Liver (tissue), 3 donors: ENCODE measurements around the gene PPP4R2.

ENCODE experiments used
- JUND ChIP-seq, 2 donors: IDR thresholded peaks; 2 replicates each; pipeline ENCODE4 v1.6.1; 2016; ENCODE audit warnings: antibody characterized with exemption in 2 of 2
- NR2F2 ChIP-seq: IDR thresholded peaks from 2 replicates; pipeline ENCODE4 v1.6.1; 2016; ENCODE audit warnings: antibody characterized with exemption
- RAD21 ChIP-seq, 2 donors: IDR thresholded peaks; 2 replicates each; pipeline ENCODE4 v1.6.1; 2016; ENCODE audit warnings: antibody characterized with exemption in 2 of 2, mild to moderate bottlenecking in 2 of 2
- TF ChIP-seq, protein P1 (sequence below): fragments of 150-350 bp; IDR thresholded peaks from 2 replicates; pipeline ENCODE4 v1.5.1; 2017; ENCODE audit warnings: improper control_type of control experiment, low read depth, low read length; ENCODE audit not compliant: missing input control
- TF ChIP-seq, protein P2 (sequence below): IDR thresholded peaks from 2 replicates; pipeline ENCODE4 v1.6.1; 2016; ENCODE audit warnings: antibody characterized with exemption
- donor health status: healthy.
- donor health status: healthy.

DNA sequence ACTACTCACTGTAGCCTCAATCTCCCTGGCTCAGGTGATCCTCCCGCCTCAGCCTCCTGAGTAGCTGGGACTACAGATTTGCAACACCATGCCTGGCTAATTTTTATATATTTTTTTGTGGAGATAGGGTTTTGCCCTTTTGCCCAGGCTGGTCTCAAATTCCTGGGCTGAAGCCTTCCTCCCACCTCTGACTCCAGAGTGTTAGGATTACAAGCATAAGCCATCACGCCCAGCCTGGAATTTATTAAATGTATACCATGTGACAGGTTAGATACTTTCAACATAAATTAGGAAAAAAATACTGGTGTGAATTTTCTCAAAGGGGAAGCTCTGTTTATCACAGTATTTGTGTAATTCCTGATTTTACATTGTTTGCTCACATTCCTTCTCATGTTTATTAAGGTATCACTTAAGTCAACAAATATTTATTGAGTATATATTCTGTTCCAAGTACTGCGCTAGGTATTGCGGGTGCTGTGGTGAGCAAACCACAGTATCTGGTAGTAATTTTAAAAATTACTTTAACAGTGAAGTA is 24.8 kb downstream of the PPP4R2 start:
- TF ChIP-seq, protein P1, sequence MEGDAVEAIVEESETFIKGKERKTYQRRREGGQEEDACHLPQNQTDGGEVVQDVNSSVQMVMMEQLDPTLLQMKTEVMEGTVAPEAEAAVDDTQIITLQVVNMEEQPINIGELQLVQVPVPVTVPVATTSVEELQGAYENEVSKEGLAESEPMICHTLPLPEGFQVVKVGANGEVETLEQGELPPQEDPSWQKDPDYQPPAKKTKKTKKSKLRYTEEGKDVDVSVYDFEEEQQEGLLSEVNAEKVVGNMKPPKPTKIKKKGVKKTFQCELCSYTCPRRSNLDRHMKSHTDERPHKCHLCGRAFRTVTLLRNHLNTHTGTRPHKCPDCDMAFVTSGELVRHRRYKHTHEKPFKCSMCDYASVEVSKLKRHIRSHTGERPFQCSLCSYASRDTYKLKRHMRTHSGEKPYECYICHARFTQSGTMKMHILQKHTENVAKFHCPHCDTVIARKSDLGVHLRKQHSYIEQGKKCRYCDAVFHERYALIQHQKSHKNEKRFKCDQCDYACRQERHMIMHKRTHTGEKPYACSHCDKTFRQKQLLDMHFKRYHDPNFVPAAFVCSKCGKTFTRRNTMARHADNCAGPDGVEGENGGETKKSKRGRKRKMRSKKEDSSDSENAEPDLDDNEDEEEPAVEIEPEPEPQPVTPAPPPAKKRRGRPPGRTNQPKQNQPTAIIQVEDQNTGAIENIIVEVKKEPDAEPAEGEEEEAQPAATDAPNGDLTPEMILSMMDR = no peak
- TF ChIP-seq RAD21 (IDR thresholded peaks at IDR 0.05) = no peak
- TF ChIP-seq JUND (IDR thresholded peaks at IDR 0.05) = no peak
- TF ChIP-seq NR2F2 = no peak
- TF ChIP-seq, protein P2, sequence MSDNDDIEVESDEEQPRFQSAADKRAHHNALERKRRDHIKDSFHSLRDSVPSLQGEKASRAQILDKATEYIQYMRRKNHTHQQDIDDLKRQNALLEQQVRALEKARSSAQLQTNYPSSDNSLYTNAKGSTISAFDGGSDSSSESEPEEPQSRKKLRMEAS = no peak
